SK-N-SH treated with all-trans-retinoic acid at 6 μM for 48 hours (cell line): ENCODE results near the gene ZNF644.

ENCODE experiments used
- ATAC-seq: fragments of 200-7000 bp; cut with Tn5 transposase; 3 replicates; pipeline ENCODE4 v1.9.1; 2020; ENCODE audit warnings: mild to moderate bottlenecking, moderate library complexity
- ARNTL ChIP-seq: fragments of 450-650 bp; formaldehyde crosslinking; IDR thresholded peaks from 2 replicates; pipeline ENCODE4 v1.5.0; 2020; ENCODE audit warnings: low read depth, mild to moderate bottlenecking, moderate library complexity, borderline replicate concordance
- BACH2 ChIP-seq: fragments of 250-450 bp; sonication (Bioruptor Pico); IDR thresholded peaks from 2 replicates; pipeline ENCODE4 v1.9.0; 2021; ENCODE audit warnings: mild to moderate bottlenecking, borderline replicate concordance
- CREB5 ChIP-seq: fragments of 250-450 bp; sonication (Bioruptor Pico); IDR thresholded peaks from 2 replicates; pipeline ENCODE4 v1.5.1; 2020; ENCODE audit warnings: low read depth, mild to moderate bottlenecking, moderate library complexity
- CSDC2 ChIP-seq: fragments of 250-450 bp; sonication (Bioruptor Pico); IDR thresholded peaks from 2 replicates; pipeline ENCODE4 v1.5.0; 2020; ENCODE audit warnings: mild to moderate bottlenecking, moderate library complexity
- CSRNP3 ChIP-seq: fragments of 250-450 bp; sonication (Bioruptor Pico); IDR thresholded peaks from 2 replicates; pipeline ENCODE4 v1.5.1; 2021; ENCODE audit warnings: mild to moderate bottlenecking, moderate library complexity
- ESRRG ChIP-seq: fragments of 250-450 bp; sonication (Bioruptor Pico); IDR thresholded peaks from 2 replicates; pipeline ENCODE4 v1.6.1; 2021; ENCODE audit warnings: mild to moderate bottlenecking
- GLIS3 ChIP-seq: fragments of 250-450 bp; sonication (Bioruptor Pico); IDR thresholded peaks from 2 replicates; pipeline ENCODE4 v1.5.0; 2020; ENCODE audit warnings: mild to moderate bottlenecking, moderate library complexity
- ISL1 ChIP-seq: fragments of 250-450 bp; sonication (Bioruptor Pico); IDR thresholded peaks from 2 replicates; pipeline ENCODE4 v2.1.2; 2022; ENCODE audit warnings: mild to moderate bottlenecking, moderate library complexity
- OSR1 ChIP-seq: fragments of 250-450 bp; sonication (Bioruptor Pico); IDR thresholded peaks from 2 replicates; pipeline ENCODE4 v1.8.0; 2022; ENCODE audit warnings: moderate library complexity, mild to moderate bottlenecking, inconsistent platforms
- PATZ1 ChIP-seq: fragments of 250-450 bp; sonication (Bioruptor Pico); IDR thresholded peaks from 2 replicates; pipeline ENCODE4 v1.8.0; 2020; ENCODE audit warnings: mild to moderate bottlenecking, moderate library complexity, borderline replicate concordance
- POU6F1 ChIP-seq: fragments of 250-450 bp; sonication (Bioruptor Pico); IDR thresholded peaks from 2 replicates; pipeline ENCODE4 v1.8.0; 2021; ENCODE audit warnings: low read depth, mild to moderate bottlenecking, moderate library complexity, borderline replicate concordance
- PPARA ChIP-seq: fragments of 250-450 bp; sonication (Bioruptor Pico); IDR thresholded peaks from 2 replicates; pipeline ENCODE4 v1.5.0; 2020; ENCODE audit warnings: mild to moderate bottlenecking, borderline replicate concordance
- RARB ChIP-seq: fragments of 250-450 bp; sonication (Bioruptor Pico); IDR thresholded peaks from 2 replicates; pipeline ENCODE4 v1.8.0; 2021; ENCODE audit warnings: mild to moderate bottlenecking, moderate library complexity
- SNAI2 ChIP-seq: fragments of 250-450 bp; sonication (Bioruptor Pico); IDR thresholded peaks from 2 replicates; pipeline ENCODE4 v1.5.0; 2020; ENCODE audit warnings: mild to moderate bottlenecking, moderate library complexity
- TCF4 ChIP-seq: fragments of 250-450 bp; sonication (Bioruptor Pico); IDR thresholded peaks from 2 replicates; pipeline ENCODE4 v1.8.0; 2021; ENCODE audit warnings: mild to moderate bottlenecking, moderate library complexity, borderline replicate concordance
- TOX ChIP-seq: fragments of 250-450 bp; sonication (Bioruptor Pico); IDR thresholded peaks from 2 replicates; pipeline ENCODE4 v1.8.0; 2021; ENCODE audit warnings: mild to moderate bottlenecking, moderate library complexity, borderline replicate concordance
- TSHZ2 ChIP-seq: fragments of 250-450 bp; sonication (Bioruptor Pico); IDR thresholded peaks from 2 replicates; pipeline ENCODE4 v1.5.0; 2020; ENCODE audit warnings: mild to moderate bottlenecking, moderate library complexity
- ZFP3 ChIP-seq: fragments of 250-450 bp; sonication (Bioruptor Pico); IDR thresholded peaks from 2 replicates; pipeline ENCODE4 v1.5.0; 2020; ENCODE audit warnings: mild to moderate bottlenecking, moderate library complexity
- ZFP30 ChIP-seq: fragments of 450-650 bp; formaldehyde crosslinking; IDR thresholded peaks from 2 replicates; pipeline ENCODE4 v1.5.0; 2022; ENCODE audit warnings: mild to moderate bottlenecking, moderate library complexity
- ZNF565 ChIP-seq: fragments of 450-650 bp; formaldehyde crosslinking; conservative IDR thresholded peaks from 2 replicates; pipeline ENCODE4 v1.5.0; 2020; ENCODE audit warnings: low read depth, mild to moderate bottlenecking, moderate library complexity
- ZNF70 ChIP-seq: fragments of 450-650 bp; formaldehyde crosslinking; IDR thresholded peaks from 2 replicates; pipeline ENCODE4 v1.5.0; 2020; ENCODE audit warnings: mild to moderate bottlenecking, moderate library complexity
- ZNF8 ChIP-seq: fragments of 450-650 bp; formaldehyde crosslinking; IDR thresholded peaks from 2 replicates; pipeline ENCODE4 v1.5.0; 2020; ENCODE audit warnings: mild to moderate bottlenecking, moderate library complexity

Gene ZNF644

GRCh38 chr1:90963651-90964050, 58.2 kb downstream of the ZNF644 start:
- ATAC-seq = no peak
- TF ChIP-seq CREB5 (CRISPR knock-in tag) = no peak
- TF ChIP-seq CSDC2 = no peak
- TF ChIP-seq PPARA (CRISPR knock-in tag) = no peak
- TF ChIP-seq OSR1 (CRISPR knock-in tag) = no peak
- TF ChIP-seq TOX (CRISPR knock-in tag) = no peak
- no peak for TF ChIP-seq TSHZ2 (CRISPR knock-in tag)
- no peak for TF ChIP-seq GLIS3 (CRISPR knock-in tag)
- TF ChIP-seq ZNF565 (CRISPR knock-in tag) = no peak
- no peak for TF ChIP-seq BACH2
- TF ChIP-seq ARNTL (CRISPR knock-in tag) = no peak
- no peak for TF ChIP-seq RARB
- TF ChIP-seq TCF4 (CRISPR knock-in tag) = no peak
- TF ChIP-seq POU6F1 (CRISPR knock-in tag) = no peak
- no peak for TF ChIP-seq ZFP30 (CRISPR knock-in tag)
- no peak for TF ChIP-seq ISL1
- TF ChIP-seq ZNF70 (CRISPR knock-in tag) = no peak

- TF ChIP-seq ZFP3 (CRISPR knock-in tag) (no peak), SNAI2 (CRISPR knock-in tag) (no peak), ZNF8 (CRISPR knock-in tag) (no peak), ESRRG (no peak), ZNF70 (CRISPR knock-in tag) (no peak), BACH2 (no peak), RARB (no peak), OSR1 (CRISPR knock-in tag) (no peak), ARNTL (CRISPR knock-in tag) (no peak), POU6F1 (CRISPR knock-in tag) (no peak), ZFP30 (CRISPR knock-in tag) (no peak), TCF4 (CRISPR knock-in tag) (no peak), ISL1 (no peak), CSRNP3 (CRISPR knock-in tag) (no peak), PATZ1 (no peak)
- TF ChIP-seq, all 23 proteins: peak for 0
- ATAC-seq = no peak
Measured at GRCh38 chr1:90963236-90963635, 58.6 kb downstream of the ZNF644 start.
